Right lobe of liver (tissue), 6 donors: ENCODE data around the gene CALCOCO2. TPM values are rescaled to one million over a fixed set of nuclear protein-coding genes. Genes with fewer than 3 reads are reported as not detected.
A peak's percentile ranks its signal among the peaks of the same experiment; 100 is the strongest.

Source experiments
- ATAC-seq, 4 donors: fragments of 200-7000 bp; cut with Tn5 transposase; one replicate each; pipeline ENCODE4 v1.9.1; 2020; ENCODE audit warnings: mild to moderate bottlenecking in 4 of 4, moderate library complexity in 4 of 4
- DNase-seq, 3 donors: peaks; one replicate each; pipeline ENCODE4 v3.0.0-alpha.2; 2020
- H3K27ac ChIP-seq, 3 donors: fragments of 200-600 bp; one replicate each; pipeline ENCODE4 v1.8.0; 2022
- H3K27me3 ChIP-seq, 2 donors: fragments of 200-600 bp; one replicate each; pipeline ENCODE4 v1.8.0; 2022
- H3K36me3 ChIP-seq, 4 donors: fragments of 200-600 bp; sonication (generic) in 1 of 4; one replicate each; pipeline versions ENCODE4 v1.5.1 to v1.8.0; 2017 to 2022; ENCODE audit warnings: control low read depth in 1 of 4
- H3K4me1 ChIP-seq, 4 donors: fragments of 200-600 bp; sonication (generic) in 1 of 4; one replicate each; pipeline versions ENCODE4 v1.5.1 to v1.8.0; 2017 to 2022; ENCODE audit warnings: control low read depth in 1 of 4
- H3K4me3 ChIP-seq, 3 donors: fragments of 200-600 bp; one replicate each; pipeline ENCODE4 v1.8.0; 2022
- H3K9me3 ChIP-seq, 4 donors: fragments of 200-600 bp; sonication (generic) in 1 of 4; one replicate each; pipeline versions ENCODE4 v1.5.1 to v1.8.0; 2017 to 2022; ENCODE audit warnings: control low read depth in 1 of 4
- CTCF ChIP-seq, 4 donors: fragments of 200-600 bp in 3 of 4; fragments of 450-650 bp in 1 of 4; IDR thresholded peaks; one replicate each; pipeline versions ENCODE4 v1.5.1 to v1.8.0; 2016 to 2022; ENCODE audit warnings: antibody characterized with exemption in 4 of 4, mild to moderate bottlenecking in 2 of 4
- POLR2A ChIP-seq: fragments of 450-650 bp; IDR thresholded peaks from one replicate; pipeline ENCODE4 v1.6.1; 2017; ENCODE audit warnings: antibody characterized with exemption, mild to moderate bottlenecking
- WGBS: methylation state at CpG from one replicate; pipeline ENCODE4 v1.1.6; 2018; ENCODE audit warnings: low coverage, low lambda C conversion rate; ENCODE audit not compliant: insufficient coverage; ENCODE audit errors: missing lambda C conversion rate; 5-methylcytosine and 5-hydroxymethylcytosine counted together
- intact Hi-C, 2 donors: fragments of 100-400 bp; cut with DNase I; formaldehyde crosslinking; loops; one replicate each; pipeline versions ENCODE4 v1.11.2 to v1.14.1; 2022
- long read RNA-seq: library from polyadenylated mRNA; unstranded; transcript quantifications from one replicate; pipeline ENCODE4 v2.0.0, GENCODE V29; 2019
- total RNA-seq, 6 experiments: library from RNA; depleted of rRNA in 2 of 6; stranded (reverse); fragments of >200 nt in 2 of 6; fragmentation: NEBNext Ultra II Directional in 3 of 6; extraction: Animal tissue kit (Norgen Biotek cat#: 25700) in 3 of 6; gene quantifications; one replicate each; pipeline versions ENCODE4 v1.1.0 to v1.2.4, GENCODE V29; 2016 to 2023
- donor health status: DM: no; HTN: yes; CAD: no.
- donor health status: DM: no; HTN: no; CAD: no.
- donor health status: DM: no; HTN: no; CAD: no.
- donor health status: DM: no; HTN: yes; CAD: no.
- donor health status: DM: no; HTN: yes; CAD: no.

The CALCOCO2 gene
- 10 to 100 TPM; 58.0 to 93.3 (median 72.1) TPM for total RNA-seq
- long read RNA-seq, transcript CALCOCO2-201 (13 exons, 3,682 nt): major isoform, 14 of 22 reads
- long read RNA-seq, partial matches to known transcripts: 5 of 22 reads
- long read RNA-seq, other reads (novel, unspliced or antisense): 3 of 22 reads

- no peaks in the 10 kb centered on the region for H3K9me3 ChIP-seq
- no peaks in the 10 kb centered on the region for H3K36me3 ChIP-seq
- peak within 1 kb of the TSS; percentile 96 to 100 (median 98) for H3K27ac ChIP-seq
- ATAC-seq: peak; percentile 97 to 99 (median 98)
- intact Hi-C loops: no loop called here
- DNase-seq: peak; percentile 96 to 97 (median 97)
- TF ChIP-seq CTCF (IDR thresholded peaks at IDR 0.05) (peak in 1 of 4 donors; percentile 11), POLR2A (peak; percentile 86)
- H3K4me3 ChIP-seq: peak within 1 kb of the TSS; percentile 81 to 98 (median 94)
- 0% methylated on average over 6 of the region's 48 CpGs for WGBS
- peaks cover 0 to 28% (median 10%) of the 10 kb centered on the region in 4 donors for H3K4me1 ChIP-seq
- H3K27me3 ChIP-seq: no peaks in the 10 kb centered on the region
Observed at GRCh38 chr17:48830840-48831548, at the start of gene CALCOCO2. Gene CALCOCO2 (plus strand): TSS chr17:48831035. CDS start chr17:48841708, 10,673 bp downstream.

GRCh38 chr17:48787828-48788227 lies 43.0 kb upstream of the CALCOCO2 start:
- Histone ChIP-seq H3K4me3 (no peak overlapping the region), H3K27me3 (no peaks in the 10 kb centered on the region), H3K9me3 (no peaks in the 10 kb centered on the region), H3K36me3 (no peaks in the 10 kb centered on the region), H3K27ac (no peak overlapping the region), H3K4me1 (no peaks in the 10 kb centered on the region)
- ATAC-seq: no peak
- DNase-seq: no peak
- intact Hi-C loops: loop anchor here (10.0 kb wide), 3 partner anchors 53 to 113 kb away; partner anchors contain the start of genes HOXB13 (in 1 of the 2), PRAC1 (in 1 of the 2) and PRAC2 (in 1 of the 2)
- no peak for TF ChIP-seq POLR2A
- TF ChIP-seq CTCF (IDR thresholded peaks at IDR 0.05): no peak
- 65% methylated on average over 6 of the region's 7 CpGs for WGBS

- no peak for TF ChIP-seq POLR2A
- no peak for TF ChIP-seq CTCF (IDR thresholded peaks at IDR 0.05)
- Histone ChIP-seq H3K4me1 (peaks cover 0 to 12% (median 6%) of the 10 kb centered on the region in 4 donors), H3K9me3 (no peaks in the 10 kb centered on the region), H3K27me3 (no peaks in the 10 kb centered on the region), H3K4me3 (no peak overlapping the region), H3K27ac (no peak overlapping the region), H3K36me3 (no peaks in the 10 kb centered on the region)
- WGBS: 16% methylated on average over 3 of the region's 9 CpGs
- intact Hi-C loops: no loop called here
- DNase-seq (no peak), ATAC-seq (peak in 2 of 4 donors; percentile 6)
Observed at GRCh38 chr17:48790607-48791127, 40.2 kb upstream of the CALCOCO2 start.

- Histone ChIP-seq H3K4me1 (peaks cover 0 to 18% (median 9%) of the 10 kb centered on the region in 4 donors), H3K9me3 (no peaks in the 10 kb centered on the region), H3K27ac (no peak overlapping the region), H3K36me3 (no peaks in the 10 kb centered on the region), H3K4me3 (no peak overlapping the region), H3K27me3 (no peaks in the 10 kb centered on the region)
- TF ChIP-seq CTCF (IDR thresholded peaks at IDR 0.05) (peak; percentile 63 to 76 (median 68)), POLR2A (no peak)
- peak; percentile 50 to 68 (median 63) for ATAC-seq
- intact Hi-C loops: no loop called here
- DNase-seq: peak; percentile 53 to 67 (median 58)
- WGBS: 55% methylated on average over 4 of the region's 14 CpGs
Observed at GRCh38 chr17:48791128-48792032, 39.5 kb upstream of the CALCOCO2 start.
